Ramos (cell line): Measurements from ENCODE around the gene B4GALT6.
"Not testable (repeated sequence)": the region's sequence is repeated elsewhere in the genome, so short reads cannot be mapped to it uniquely, and the experiment has no call there.

Experiments
- in situ Hi-C: fragments of 300-500 bp; cut with MboI; formaldehyde crosslinking; loops from one replicate; pipeline ENCODE4 v1.14.3; 2022; ENCODE audit warnings: low sequenced_read_pairs; ENCODE audit not compliant: unreplicated experiment

Gene B4GALT6

DNA sequence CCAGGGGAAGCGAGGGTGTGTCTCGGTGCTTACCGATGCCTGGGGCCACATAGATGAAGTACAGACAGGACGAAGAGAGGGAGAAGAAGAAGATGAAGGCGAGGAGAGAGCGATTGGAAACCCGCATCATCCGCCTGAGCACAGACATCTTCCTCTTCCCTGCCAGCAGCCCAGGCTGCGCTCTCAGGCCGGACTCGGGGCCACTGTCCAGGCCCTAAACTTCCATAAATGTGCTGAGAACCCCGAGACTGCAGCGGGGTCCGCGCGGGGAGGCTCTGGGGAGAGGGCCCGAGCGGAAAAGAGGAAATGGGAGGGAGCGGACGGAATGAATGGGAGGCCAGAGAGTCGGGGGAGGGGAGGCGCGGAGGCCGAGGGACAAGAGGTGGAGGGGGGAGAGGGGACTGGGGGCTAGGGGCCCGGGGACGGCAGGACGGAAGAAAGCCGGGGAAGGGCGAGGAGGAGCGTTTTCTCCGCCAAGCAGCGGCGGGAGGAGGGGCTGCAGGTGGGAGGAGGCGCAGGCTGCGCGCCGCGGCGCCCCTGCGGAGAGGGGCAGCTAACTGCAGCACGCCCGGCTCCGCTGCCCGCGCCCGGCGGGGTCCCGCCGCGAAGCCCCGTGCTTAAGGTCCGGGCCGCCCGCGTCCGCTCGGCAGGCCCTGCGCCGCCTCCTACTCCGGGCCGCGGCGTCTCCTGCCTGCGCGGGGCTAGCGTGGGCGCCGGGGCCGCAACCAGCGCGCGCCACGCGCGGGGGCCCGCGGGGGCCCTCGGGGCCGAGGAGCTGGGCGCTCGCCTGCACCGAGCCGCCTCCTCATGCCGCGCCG, at the start of gene B4GALT6:
Gene B4GALT6, minus strand, starts transcription at position 303 of the 818 bp plus-strand sequence. Its CDS starts 155 bp downstream, at position 148.
- in situ Hi-C loops, result no loop called here

DNA sequence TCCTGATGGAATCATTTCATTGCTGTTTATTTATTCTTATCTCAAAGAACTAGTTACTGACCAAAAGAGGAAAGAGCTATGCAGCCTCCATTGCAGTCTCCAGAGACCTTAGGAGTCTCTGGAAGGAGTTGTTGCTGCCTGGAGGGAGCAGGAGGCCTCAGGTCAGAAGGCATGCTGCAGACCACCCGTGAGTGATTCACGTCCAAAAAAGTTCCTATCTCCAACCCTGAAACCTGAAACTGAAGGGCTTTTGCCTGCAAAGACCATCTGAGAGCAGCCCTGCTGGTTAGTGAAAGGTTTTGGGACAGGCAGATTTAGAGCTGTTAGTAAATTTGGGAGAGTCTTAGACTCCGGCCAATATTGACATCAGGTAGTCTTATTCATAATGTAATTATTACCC, 47.2 kb upstream of the B4GALT6 start:
- in situ Hi-C loops, result no loop called here

DNA sequence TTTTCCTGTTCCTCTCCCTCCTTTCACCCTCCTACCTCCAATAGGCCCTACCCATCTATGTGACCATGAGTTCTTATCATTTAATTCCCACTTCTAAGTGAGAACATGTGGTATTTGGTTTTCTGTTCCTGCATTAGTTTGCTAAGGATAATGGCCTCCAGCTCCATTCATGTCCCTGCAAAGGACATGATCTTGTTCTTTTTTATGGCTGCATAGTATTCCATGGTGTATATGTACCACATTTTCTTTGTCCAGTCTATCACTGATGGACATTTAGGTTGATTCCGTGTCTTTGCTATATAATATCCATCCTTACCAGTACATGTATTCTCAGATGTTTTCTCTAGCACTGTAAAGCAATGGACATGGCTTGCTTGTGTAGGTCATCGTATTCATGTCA, 44.8 kb upstream of the B4GALT6 start:
- in situ Hi-C loops, result not testable (repeated sequence)

DNA sequence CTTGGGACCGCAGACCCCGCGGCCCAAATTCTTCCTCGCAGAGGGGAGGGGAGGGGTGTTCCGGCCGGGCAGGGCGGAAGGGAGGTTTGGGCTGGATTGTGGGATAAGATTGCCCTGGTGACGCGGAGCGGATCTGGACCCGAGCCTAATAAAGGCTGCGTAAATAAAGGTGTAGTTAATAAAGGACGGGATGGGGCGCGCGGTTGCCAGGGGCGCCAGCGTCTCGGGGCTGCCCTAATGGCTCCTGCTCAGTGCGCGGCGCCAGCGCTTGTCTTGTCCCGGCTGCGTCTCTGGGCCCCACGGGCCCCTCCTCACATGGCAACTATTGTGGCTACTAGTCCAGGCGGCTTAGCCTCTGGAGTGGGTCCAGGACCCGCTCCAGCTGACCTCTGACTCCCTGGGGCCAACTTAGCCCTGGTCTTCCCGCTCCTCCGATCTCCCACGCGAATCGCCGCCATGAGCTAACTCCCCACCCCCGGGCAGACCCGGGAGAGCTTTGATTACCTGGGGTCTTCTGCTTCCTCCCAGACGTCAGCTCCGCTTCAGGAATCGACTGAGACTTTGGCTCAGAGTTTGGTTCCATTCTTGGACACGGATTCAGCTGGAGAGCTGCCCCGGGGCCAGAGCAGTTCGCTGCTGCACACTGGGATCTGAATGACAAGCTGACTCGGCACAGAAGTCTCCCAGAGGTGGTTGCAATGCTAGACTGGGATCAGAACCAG, 39.8 kb upstream of the B4GALT6 start:
- in situ Hi-C loops, result no loop called here

DNA sequence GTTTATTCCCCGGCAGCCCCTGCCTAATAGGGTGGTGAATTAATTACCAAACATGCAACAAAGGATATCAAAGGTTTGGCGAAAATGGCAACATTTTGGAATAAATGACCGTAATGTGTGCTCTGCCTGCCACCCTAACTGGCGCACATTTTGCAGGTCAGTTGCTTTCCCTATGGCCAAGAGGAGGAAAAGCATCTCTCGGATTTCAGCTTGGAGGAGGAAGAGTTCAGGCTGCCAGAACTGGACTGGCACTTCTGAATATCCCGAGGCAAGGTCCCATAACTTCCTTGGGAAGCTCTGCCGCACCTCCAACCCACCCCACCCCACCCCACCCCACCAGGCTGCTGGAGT, 39.2 kb upstream of the B4GALT6 start:
- in situ Hi-C loops, result no loop called here

- in situ Hi-C loops, result no loop called here
These were observed 38.1 kb upstream of the B4GALT6 start for GRCh38 chr18:31722369-31722957.

DNA sequence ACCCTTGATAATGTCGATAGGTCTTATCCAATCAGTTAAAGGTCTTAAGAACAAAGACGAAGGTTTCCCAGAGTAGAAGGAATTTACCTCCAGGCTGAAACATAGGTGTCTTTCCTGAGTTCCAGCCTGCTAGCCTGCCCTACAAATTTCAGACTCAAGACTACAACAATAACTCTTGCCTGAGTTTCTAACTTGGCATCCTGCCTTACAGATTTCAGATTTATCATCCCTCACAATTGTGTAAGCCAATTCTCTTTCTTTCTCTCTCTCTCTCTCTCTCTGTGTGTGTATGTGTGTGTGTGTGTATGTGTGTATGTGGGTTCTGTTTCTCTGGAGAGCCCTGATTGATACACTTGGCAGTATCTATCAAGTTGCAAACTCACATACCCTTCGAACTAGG, 37.2 kb upstream of the B4GALT6 start:
- in situ Hi-C loops, result no loop called here

DNA sequence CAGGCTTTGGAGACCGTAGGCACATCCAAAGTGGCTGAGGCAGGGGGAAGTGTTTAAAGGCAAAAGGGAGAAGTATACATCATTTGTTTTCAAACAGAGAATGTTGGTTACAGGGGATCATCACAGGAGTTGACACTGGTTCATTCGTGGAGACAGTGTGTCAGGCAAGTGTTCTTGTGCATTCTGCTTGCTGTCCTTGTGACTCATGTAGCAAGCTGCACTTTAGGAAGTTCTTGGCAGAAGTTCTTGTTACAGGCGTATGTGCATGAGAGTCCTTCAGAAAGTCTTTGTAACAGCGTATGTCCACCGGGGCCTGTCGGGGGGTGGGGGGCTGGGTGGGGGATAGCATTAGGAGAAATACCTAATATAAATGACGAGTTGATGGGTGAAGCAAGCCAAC, 36.5 kb upstream of the B4GALT6 start:
- in situ Hi-C loops, result no loop called here

DNA sequence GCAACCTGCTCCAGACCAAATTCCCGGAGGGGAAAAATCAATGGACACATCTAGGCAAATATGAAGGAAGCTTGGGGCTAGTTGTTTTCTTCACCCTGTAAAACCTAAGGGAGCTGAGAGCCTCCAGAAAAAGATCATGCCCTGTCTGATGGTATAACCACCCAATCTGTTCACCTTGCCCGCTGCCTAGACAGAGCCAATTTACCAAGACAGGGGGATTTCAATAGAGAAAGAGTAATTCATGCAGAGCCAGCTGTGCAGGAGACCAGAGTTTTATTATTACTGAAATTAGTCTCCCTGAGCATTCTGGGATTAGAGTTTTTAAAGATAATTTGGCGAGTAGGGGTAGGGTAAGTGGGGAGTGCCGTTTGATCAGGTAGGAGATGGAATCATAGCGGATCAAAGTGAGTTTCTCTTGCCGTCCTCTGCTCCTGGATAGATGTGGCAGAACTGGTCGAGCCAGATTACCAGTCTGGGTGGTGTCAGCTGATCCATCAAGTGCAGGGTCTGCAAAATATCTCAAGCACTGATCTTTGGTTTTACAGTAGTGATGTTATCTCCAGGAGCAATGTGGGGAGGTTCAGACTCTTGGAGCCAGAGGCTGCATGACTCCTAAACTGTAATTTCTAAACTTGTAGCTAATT, 35.1 kb upstream of the B4GALT6 start:
- in situ Hi-C loops, result loop anchor here (5.0 kb wide), 1 partner anchor 162 kb away; no protein-coding TSS in a partner anchor

- in situ Hi-C loops, result loop anchor here (5.0 kb wide), 1 partner anchor 161 kb away; no protein-coding TSS in a partner anchor
These were observed 34.0 kb upstream of the B4GALT6 start for GRCh38 chr18:31718386-31718785.

GRCh38 chr18:31716362-31716761, 32.0 kb upstream of the B4GALT6 start:
- in situ Hi-C loops, result loop anchor here (5.0 kb wide), 1 partner anchor 159 kb away; no protein-coding TSS in a partner anchor

- in situ Hi-C loops, result no loop called here
These were observed 27.2 kb upstream of the B4GALT6 start for GRCh38 chr18:31711365-31712172.

DNA sequence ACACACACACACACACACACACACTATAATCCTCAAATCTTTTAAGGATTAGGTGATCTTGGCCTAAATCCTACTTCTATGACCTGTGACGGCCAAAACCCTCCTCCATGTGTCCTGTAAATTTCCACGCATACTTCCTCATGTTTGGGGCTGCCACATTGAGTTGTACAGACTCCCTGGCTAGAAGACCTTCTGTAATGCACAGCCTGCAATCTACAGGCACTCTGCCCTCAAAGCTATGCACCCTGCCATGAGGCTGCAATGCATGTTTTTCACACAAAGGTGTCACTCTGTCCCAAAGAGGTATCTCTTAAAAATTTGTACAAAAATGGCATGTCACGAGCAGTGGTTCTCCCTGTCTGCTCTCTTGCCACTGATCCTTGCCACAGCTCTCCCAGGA, 26.4 kb upstream of the B4GALT6 start:
- in situ Hi-C loops, result no loop called here

GRCh38 chr18:31707815-31708214, 23.4 kb upstream of the B4GALT6 start:
- in situ Hi-C loops, result no loop called here

GRCh38 chr18:31702449-31702848, 18.1 kb upstream of the B4GALT6 start:
- in situ Hi-C loops, result no loop called here

- in situ Hi-C loops, result no loop called here
These were observed 17.4 kb upstream of the B4GALT6 start for GRCh38 chr18:31701744-31702143.

DNA sequence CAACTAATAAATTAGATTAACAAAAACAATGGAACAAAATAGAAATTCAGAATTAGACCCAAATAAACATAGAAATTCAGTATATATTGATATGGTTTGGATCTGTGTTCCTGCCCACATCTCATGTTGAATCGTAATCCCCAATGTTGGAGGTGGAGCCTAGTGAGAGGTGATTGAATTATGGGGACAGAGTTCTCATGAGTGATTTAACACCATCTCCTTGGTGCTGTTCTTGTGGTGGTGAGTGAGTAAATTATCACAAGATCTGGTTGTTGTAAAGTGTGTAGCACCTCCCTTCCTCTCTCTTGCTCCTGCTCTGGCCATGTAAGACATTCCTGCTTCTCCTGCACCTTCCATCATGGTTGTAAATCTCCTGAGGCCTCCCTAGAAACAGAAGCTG, 16.6 kb upstream of the B4GALT6 start:
- in situ Hi-C loops, result no loop called here

GRCh38 chr18:31697351-31698298, 13.2 kb upstream of the B4GALT6 start:
- in situ Hi-C loops, result no loop called here

- in situ Hi-C loops, result no loop called here
These were observed 11.6 kb upstream of the B4GALT6 start for GRCh38 chr18:31695989-31696388.
